GM18507 (cell line): Measurements from ENCODE around the gene TCEA3.

Source experiments
- DNase-seq: peaks from one replicate; pipeline ENCODE4 v3.0.0; 2011; ENCODE audit warnings: low read depth; ENCODE audit not compliant: insufficient read length; ENCODE audit errors: extremely low spot score
- FAIRE-seq: peaks from 2 replicates; lab custom pipeline; 2011; peaks lifted over from hg19 to GRCh38; lab: Jason Lieb, UNC

TCEA3 gene

DNA sequence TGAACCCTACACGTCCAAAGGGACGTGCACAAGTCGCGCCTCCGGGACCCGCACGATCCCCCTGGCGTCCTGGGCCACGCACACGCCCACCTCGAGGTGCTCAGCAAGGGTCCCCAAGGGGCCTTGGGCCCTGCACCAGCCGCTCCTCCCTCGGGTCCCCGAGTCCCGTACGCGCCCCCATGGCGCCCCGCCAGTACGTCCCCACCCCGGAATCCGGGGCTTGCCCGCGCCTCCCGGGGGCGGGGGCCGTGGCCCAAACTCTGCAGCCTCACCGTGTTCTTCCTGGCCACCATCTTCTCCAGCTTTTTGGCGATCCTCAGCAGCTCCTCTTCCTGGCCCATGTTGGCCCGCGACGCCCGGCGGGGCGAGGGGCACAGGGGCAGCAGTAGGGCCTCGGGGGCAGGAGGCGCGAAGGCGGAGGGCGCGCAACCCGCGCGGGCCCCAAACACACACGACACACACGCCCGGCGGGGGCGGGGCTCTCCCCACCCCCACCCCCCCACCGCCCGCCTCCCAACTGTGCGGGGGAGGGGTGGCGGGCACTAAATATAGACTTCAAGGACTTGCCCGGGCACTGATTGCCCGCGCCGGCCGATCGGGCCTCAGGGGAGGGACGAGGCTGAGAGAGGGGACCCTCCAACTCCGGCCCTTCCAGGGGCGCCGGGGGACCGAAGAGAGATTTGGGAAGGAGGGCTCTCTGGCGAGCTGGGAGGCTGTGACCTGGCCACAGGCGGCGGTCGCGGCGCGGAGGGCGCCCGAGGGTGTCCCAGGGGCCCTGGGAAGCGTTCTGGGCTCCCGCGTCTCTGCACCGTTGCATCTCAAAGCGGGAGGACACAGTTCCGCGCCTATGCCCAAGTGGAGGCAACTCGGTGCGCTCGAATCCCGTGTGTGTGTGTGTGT lies at the start of gene TCEA3:
Gene TCEA3, minus strand, starts transcription at position 456 of the 900 bp plus-strand sequence. Its CDS starts 115 bp downstream, at position 341.
- no peak for FAIRE-seq
- DNase-seq, result no peak

DNA sequence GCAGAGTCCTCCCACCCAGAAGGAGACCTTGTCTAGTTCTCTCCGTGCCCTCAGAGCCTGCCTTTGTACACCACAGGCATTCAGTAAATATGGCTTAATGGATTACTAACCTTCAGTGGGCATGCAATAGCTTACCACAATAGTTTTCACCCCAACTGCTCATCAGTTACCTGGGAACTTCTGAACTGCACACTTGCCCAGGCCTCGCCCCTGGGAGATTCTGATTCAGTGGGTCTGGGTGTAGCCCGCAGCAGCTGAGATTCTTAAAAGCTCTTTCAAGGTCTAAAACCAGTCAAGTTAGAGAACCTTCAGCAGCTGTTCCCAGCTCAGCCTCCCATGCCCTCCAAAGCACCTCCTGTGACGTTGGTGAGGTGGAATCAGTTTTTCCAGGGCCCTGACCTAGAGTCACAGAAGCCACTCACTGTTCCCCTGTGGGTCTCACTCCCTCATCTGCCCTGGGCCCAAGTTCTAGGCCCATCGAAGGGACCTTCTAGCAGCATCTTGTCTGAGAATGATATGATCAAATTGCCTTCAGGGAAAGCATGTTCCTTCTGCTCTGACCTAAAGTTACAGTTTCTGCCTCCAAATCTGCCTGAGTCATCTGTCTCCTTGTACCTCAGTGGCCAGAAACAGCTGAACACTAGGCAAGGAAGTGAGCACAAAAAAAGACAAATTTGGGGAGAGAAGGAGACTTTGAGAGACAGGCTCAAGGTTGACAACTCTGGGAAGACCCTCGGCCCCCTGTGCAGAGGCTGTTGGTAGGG lies 48.7 kb upstream of the TCEA3 start:
- DNase-seq, result no peak
- FAIRE-seq, result no peak

DNA sequence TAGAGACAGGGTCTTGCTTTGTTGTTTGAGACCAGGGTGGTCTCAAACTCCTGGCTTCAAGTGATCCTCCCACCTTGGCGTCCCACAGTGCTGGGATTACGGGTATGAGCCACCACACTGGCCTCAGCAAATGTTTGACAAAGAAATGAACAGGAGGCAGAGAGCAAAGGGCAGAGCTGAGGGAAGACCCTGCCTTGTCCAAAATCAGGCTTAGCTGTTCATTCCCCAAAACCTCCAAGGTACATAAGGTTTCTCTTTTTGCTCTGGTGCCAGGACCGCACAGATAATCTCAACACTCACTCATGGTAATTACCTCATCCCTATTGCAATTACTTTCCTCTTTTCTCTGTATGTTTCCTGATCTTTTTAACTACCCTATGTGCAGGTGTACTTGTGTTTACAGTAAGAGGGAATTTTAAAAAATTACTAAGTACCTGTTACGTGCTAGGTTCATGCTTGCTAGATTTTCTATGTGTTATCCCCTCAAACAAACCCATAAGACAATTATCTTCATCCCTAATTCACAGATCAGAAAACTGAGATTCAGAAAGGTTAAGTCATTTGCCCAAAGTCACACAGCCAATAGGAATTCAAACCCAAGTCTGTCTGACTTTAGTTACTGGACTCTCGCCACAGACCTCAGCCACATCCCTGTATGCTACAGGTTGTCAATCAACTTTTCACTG lies 47.9 kb upstream of the TCEA3 start:
- DNase-seq, result no peak
- no peak for FAIRE-seq

DNA sequence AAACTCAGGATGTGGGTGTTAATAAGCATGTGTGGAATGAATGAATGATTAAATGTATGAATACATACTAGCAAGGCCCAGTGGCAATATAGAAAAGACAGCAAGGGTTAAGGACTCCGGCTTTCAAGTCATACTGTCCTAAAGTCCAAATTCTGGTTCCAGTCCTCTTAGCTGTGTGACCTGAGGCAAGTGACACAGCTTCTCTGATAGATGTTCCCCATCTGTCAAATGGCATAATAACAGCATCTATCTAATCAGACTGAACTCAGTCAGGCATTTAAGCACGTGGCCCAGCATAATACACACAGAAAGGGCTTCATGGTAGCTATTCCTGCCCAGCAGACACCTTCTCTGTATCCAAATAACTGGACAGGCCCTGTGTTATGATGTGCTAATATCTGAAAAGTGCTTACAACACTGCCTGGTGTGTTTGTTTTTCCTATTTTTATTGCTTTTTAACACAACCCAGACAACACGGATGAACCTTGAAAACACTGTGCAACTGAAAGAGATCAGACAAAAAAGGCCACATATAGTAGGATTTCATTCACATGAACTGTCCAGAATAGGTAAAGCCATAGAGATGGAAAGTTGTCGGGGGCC lies 47.0 kb upstream of the TCEA3 start:
- FAIRE-seq, result no peak
- no peak for DNase-seq

DNA sequence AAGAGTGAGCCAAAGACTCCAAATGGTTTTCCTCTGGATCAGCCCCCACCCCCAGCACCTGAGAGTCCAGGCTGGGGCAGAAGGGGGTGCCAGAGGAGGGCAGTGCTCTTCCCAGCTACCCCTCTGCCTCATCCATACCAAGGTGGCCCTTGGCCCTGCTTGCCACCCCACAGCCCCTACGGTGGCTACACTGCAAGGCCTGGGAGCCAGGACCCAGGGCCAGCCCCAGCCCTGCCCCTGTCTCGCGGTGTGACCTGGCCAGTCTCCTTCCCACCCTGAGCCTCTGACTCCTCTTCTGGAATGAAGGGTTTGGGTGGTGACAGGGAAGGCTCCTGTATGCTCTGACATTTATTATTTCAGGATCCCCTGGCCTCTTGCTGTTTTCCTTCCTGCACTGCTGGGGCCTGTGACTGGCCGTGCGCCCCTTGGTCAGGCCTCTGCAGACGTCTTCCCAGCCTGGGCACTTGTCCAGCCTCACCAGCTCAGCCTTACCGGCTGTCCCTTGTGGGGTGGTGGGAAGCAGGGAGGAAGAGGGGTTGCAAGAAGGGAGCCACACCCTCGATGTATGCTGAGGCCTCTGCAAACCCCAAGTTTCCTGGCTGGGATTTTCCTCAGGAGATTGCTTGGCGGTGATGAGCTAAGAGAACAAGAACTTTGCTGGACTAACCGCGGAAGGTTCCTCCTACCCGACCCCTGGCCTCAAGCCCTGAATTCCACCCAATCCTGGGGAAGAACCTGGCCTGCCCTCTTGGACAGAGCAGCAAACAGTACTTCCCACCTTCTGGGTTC lies 45.9 kb upstream of the TCEA3 start:
- no peak for FAIRE-seq
- DNase-seq, result no peak

DNA sequence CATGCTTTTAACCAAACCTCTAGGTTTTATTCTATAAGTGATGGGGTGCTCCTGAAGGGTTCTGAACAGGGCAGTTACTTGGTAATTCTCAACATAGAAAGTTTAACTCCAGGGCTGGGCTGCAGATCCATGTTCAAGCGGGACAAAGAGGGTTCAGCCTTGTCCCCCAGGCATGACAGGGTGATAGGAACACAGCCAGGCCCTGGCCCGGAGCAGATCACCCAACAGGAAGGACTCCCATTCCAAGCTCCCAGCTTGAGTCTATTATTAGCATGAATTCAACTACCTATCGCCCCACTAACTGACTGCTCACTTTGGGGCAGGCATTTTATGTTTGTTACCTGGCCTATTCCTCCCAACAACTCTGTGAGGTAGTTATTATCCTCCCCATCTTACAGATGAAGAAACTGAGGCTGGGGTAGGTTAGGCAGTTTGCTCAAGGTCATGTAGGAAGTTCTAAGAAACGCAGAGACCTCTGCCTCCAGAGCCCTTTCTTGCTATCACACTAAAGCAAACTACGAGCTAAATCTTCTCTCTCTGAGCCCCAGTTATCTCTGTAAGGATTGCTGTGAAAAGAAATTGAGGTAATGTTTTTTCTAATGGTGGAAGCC lies 44.9 kb upstream of the TCEA3 start:
- FAIRE-seq (no peak), DNase-seq (no peak)

DNA sequence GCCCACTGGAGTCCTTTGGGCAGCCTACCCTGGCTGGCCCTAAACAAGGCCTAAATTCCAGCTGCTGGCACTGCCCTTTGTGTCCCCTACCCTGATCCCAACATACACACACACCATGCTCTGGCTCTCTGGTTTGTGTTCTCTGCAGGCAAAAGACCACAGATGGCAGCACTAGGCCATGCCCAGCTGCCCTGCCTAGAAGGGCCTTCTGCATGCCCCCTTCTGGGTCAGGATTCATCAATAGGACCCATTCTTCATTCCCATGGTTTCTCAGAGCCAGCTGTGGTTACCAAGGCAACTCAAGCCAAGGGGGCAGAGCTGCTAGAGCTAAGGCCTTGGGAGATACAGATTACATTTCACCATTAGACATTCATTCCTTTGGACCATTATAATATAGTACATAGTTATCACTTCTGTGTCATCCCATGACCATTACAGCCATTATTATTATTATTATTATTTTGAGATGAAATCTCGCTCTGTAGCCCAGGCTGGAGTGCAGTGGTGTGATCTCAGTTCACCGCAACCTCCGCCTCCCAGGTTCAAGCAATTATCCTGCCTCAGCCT lies 42.0 kb upstream of the TCEA3 start:
- DNase-seq (no peak), FAIRE-seq (no peak)

DNA sequence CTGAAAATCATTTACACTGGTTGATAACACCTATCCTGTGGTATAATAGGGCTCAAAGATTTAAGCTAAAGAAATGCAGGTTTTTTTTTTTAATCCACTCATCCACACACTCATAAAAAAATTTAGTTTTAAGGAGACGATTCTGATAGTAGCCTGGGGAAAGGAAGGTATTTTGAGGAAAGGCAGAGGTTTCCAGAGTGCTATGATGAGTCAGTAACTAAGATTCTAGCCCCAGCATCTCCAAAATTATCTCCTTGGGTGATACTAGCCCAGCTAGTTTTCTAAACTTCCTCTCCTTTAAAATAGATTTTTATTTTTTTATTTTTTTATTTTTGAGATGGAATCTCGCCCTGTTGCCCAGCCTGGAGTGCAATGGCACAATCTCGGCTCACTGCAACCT lies 38.7 kb upstream of the TCEA3 start:
- FAIRE-seq (no peak), DNase-seq (no peak)

DNA sequence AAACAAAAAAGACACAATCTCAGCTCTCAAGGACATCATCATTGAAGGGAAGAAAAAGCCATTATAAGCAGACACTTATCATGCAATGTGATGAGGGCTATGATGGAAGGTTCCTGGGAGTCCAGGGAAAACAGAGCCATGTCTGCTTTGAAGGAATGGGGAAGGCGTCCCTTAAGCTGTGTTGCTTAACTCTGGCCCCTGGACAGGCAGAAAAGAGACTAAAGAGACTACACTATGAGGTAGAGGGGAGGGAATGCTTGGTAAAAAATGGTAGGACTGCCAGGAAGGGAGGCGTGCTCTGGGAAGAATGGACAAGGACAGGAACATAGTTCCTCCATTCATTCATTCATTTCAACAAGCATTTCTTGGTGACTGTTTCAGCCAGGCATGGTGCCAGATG lies 38.2 kb upstream of the TCEA3 start:
- FAIRE-seq (no peak), DNase-seq (no peak)

DNA sequence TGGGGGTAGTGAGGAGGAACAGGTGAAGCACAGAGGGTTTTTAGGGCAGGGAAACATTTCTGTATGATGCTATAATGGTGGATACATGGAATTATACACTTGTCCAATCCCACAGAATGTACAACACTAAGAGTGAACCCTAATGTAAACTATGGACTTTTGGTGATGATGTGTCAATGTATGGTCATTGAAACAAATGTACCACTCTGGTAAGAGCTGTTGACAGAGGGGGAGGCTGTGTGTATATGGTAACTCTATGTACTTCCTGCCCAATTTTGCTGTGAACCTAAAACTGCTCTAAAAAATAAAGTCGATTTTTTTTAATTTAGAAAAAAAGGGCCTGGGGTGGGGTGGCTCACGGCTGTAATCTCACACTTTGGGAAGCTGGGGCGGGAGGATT lies 36.5 kb upstream of the TCEA3 start:
- DNase-seq (no peak), FAIRE-seq (no peak)

DNA sequence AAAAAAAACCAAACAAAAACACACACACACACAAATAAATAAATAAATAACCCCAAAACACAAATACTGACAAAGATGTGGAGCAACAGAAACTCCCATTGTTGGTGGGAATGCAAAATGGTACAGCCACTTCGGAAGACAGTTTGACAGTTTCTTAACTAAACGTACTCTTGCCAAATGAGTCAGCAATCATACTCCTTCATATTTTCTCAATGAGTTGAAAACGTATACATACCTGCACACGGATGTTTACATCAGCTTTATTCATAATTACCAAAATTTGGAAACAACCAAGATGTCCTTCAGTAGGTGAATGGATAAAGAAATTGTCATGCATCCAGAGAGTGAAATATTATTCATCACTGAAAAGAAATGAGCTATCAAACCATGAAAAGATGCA lies 36.0 kb upstream of the TCEA3 start:
- no peak for FAIRE-seq

DNA sequence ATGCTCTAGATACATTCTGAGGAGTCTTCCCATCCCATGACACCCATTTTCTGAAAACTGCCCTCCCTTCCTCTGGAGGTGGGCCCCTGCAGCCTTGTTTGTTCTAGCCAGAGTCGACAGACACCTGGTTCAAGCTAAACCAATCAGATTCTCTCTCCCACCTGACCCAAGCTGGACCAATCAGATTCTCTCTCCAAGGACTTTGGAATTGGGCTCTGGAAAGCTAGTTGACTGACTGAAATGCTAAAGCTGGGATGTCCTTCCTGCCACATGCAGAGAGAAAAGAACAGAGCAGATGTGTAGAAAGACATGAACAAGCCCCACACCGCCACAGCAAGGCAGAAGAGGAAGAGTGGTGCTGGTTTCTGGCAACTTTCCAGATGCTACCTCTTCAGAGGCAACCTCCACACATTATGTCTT lies 34.8 kb upstream of the TCEA3 start:
- DNase-seq, result no peak
- no peak for FAIRE-seq

More for the DNA sequence above, 36.0 kb upstream of the TCEA3 start:
- no peak for DNase-seq

DNA sequence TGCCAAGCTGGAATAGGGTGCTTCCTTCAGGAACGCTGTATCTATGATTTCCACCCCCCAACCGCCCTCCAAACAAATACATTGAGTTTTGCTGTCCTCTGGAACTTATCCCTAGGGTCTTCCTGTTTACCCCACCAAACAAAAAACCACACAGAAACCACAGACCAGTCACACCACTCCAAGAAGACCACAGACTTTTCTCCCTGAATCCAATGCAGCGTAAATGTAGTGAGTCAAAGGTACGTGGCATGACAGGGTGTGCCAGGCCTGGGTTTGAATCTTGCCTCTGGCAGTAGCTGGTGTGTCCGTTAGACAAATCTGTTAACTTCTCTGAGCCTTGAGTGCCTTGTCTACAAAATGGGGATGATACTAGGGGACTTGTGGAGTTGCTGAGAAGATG lies 31.7 kb upstream of the TCEA3 start:
- FAIRE-seq (no peak), DNase-seq (no peak)

DNA sequence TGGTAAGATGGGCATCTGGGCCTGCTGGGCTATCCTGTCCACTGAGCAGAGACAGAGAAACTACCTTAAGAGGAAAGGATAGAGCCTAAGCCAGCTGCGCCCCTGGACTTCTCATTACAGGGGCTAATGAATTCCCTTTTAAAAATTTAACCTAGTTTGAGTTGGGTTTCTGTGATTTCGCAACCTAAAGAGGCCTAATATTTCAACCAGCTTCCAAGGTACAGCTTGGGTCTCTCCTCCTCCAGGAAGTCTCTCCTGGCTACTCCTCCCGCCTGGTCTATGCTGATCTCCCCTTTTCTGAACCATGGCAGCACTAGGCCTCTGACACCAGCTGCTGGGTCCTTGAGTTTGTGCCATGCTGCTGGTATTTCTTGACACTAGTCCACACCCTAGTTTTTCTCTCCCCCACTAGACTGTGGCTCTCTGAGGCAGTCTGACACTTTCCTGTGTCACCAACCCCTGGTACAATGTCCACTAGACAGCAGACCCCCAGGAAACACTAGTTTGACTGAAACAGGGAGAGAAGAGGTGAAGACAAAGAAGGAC lies 29.0 kb upstream of the TCEA3 start:
- no peak for FAIRE-seq

DNA sequence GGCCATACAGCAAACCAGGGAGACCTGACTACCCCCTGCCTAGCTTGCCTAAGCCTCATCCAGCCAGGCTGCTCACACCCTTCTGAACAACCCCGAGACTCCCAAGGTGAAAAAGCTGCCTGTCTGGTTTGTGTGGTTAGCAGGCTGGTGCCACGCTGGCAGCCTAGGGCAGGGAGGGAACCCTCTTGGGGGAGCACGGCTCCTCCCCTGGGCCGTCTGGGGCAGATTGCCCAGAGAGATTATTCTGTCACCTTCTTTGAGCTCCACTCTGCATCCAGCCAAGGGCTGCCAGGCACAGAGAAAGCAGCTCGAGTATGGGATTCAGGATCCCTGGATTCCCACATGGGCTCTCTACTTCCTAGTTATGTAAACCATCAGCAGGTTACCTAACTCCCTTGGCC lies 27.5 kb upstream of the TCEA3 start:
- no peak for FAIRE-seq
- DNase-seq, result no peak

More for the DNA sequence above, 29.0 kb upstream of the TCEA3 start:
- DNase-seq, result no peak

DNA sequence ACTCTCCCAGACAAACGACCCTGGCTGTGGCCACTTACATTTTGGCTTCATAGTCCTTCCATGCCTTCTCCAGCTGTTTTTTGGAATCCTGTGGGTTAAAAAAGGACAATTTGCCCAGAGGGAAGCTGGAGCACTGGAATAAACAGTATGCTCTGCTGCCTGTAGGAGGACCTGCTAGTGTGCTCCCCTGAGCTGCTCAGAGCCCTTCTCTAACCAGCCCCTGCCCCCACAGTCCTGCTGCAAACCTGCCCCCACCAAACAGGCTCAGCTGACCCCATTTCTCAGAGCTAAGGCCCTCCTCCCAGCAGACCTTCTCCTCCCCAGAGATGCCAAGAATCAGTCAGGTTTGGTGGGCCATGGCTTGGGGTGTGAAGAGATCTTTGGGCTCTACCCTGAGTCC lies 26.9 kb upstream of the TCEA3 start:
- no peak for FAIRE-seq

DNA sequence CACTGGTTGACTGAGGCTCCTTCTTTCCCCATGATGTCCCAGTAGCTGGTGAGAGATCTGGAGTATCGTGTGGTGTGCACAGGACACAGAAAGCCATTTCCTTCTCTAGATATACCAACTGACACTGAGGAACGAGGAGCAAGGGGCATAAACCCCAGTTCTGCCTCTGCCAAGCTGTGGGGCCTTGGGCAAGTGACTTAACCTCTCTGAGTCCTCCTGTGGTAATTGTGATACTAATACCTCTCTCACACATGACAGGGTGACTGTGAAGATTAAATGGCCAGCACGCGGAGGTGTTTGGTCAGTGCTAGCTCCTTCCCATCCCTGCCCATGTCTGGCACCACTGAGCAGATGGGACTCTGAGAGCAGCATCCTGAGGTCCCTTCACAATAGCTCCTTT lies 26.3 kb upstream of the TCEA3 start:
- DNase-seq, result no peak
- FAIRE-seq, result no peak

More for the DNA sequence above, 26.9 kb upstream of the TCEA3 start:
- no peak for DNase-seq

DNA sequence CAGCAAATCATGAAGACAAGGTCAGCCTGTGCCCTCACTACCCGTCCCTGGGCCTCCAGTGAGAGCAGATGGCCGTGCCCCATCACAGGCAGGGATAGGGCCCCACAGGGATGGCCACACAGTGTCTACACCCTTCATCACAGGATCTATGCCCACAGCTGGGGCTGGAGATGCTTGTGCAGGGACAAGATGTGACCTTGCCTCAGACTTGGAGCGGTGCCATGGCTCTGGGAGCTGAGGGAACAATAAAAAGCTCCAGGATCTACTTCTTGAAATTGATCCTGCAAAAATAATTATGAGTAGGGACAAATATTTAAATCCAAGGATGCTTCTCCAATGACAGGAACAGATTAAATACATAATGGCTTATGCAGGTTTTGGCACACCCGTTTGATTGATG lies 25.4 kb upstream of the TCEA3 start:
- no peak for DNase-seq
- FAIRE-seq, result no peak
